Measurements from ENCODE around the gene ANKRD29.

Gene ANKRD29

DNA sequence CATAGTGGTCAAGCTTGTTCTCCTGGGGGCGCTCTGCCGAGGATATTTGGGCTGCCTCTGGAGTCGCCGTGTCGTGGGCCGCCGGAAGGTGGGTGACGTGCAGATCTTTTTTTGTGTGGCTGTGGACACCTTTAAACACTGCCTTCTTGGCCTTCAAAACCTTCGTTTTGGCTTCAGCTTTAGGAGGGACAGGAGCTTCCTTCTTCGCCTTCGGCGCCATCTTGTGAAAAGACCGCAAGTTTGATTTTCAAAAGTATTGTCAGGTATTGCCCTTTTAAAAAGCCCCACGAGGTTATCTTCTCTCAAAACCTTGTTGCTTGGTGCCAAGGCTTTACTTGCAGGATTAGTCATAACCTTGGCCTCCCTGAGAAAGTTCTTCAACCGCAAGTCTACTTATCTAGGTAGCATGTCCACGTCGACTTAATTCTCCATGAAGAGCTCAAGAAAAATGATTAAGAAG, 47.4 kb upstream of the ANKRD29 start:
- no peak for TF ChIP-seq YY1 (IDR thresholded peaks at IDR 0.05; ENCODE audit: low read depth)
- TF ChIP-seq TAF1 (IDR thresholded peaks at IDR 0.05; ENCODE audit: low read depth) = no peak
- no peak for TF ChIP-seq RAD21 (IDR thresholded peaks at IDR 0.05; ENCODE audit: low read depth)
- TF ChIP-seq CEBPB (IDR thresholded peaks at IDR 0.05) = no peak
- TF ChIP-seq, protein P1, sequence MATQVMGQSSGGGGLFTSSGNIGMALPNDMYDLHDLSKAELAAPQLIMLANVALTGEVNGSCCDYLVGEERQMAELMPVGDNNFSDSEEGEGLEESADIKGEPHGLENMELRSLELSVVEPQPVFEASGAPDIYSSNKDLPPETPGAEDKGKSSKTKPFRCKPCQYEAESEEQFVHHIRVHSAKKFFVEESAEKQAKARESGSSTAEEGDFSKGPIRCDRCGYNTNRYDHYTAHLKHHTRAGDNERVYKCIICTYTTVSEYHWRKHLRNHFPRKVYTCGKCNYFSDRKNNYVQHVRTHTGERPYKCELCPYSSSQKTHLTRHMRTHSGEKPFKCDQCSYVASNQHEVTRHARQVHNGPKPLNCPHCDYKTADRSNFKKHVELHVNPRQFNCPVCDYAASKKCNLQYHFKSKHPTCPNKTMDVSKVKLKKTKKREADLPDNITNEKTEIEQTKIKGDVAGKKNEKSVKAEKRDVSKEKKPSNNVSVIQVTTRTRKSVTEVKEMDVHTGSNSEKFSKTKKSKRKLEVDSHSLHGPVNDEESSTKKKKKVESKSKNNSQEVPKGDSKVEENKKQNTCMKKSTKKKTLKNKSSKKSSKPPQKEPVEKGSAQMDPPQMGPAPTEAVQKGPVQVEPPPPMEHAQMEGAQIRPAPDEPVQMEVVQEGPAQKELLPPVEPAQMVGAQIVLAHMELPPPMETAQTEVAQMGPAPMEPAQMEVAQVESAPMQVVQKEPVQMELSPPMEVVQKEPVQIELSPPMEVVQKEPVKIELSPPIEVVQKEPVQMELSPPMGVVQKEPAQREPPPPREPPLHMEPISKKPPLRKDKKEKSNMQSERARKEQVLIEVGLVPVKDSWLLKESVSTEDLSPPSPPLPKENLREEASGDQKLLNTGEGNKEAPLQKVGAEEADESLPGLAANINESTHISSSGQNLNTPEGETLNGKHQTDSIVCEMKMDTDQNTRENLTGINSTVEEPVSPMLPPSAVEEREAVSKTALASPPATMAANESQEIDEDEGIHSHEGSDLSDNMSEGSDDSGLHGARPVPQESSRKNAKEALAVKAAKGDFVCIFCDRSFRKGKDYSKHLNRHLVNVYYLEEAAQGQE (IDR thresholded peaks at IDR 0.05; ENCODE audit: low read depth) = no peak
- TF ChIP-seq NFIC (IDR thresholded peaks at IDR 0.05) = no peak
- TF ChIP-seq TCF12 (IDR thresholded peaks at IDR 0.05; ENCODE audit: low read depth) = no peak
- TF ChIP-seq EP300 (IDR thresholded peaks at IDR 0.05; ENCODE audit: borderline replicate concordance) = no peak
- TF ChIP-seq CREB1 (IDR thresholded peaks at IDR 0.05; ENCODE audit: low read depth) = no peak
- no peak for TF ChIP-seq FOXM1 (IDR thresholded peaks at IDR 0.05; ENCODE audit: borderline replicate concordance, low read depth)

DNA sequence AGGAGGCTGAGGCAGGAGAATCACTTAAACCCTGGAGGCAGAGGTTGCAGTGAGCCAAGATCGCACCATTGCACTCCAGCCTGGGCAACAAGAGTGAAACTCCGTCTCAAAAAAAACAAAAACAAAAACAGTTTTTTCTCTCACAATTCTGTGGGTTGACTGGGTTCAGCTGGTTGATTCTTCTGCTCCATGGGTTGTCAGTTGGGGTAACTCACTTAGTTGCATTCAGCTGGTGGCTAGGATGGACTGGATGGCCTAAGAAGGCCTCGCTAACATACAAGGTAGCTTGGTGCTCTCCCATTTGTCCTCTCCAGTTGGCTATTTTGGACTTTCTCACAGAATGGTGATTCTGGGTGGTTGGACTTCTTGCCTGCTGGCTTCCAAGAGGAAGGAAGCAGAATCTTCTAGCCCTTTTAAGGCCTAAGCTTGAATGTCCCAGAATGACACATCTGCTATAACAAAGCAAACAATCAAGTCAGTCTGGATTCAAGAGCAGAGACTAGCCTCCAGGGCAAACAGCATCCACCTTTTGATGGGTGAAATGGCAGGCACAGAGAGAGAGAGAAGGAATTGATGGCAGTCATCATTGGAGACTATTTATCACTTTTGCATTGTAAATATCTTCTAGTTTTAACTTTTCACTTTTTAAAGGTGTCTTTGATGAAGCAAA, 44.4 kb upstream of the ANKRD29 start:
- TF ChIP-seq, protein P1 (IDR thresholded peaks at IDR 0.05; ENCODE audit: low read depth) = no peak
- TF ChIP-seq CREB1 (IDR thresholded peaks at IDR 0.05; ENCODE audit: low read depth) = no peak
- no peak for TF ChIP-seq TEAD4 (IDR thresholded peaks at IDR 0.05)
- TF ChIP-seq ZBTB7A (IDR thresholded peaks at IDR 0.05; ENCODE audit: low read depth) = no peak

DNA sequence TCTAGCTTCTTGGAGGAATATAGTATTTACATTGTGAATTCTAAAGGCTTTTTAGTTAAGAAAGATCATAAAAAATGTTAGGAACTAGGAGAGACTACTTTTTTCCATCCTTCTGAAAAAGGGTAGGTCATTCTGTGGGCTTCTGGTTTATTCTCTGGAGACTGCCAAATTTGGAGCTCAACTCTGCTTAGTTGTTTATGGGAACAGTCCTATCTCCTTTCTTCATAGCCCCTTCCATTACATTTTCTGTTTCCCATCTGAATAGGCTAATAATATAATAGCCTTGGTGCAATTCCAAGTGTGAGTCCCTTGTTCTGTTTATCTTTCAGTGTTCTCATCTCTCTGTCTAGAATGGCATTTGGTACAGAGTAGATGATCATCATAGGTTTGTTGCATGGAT, 42.1 kb upstream of the ANKRD29 start:
- TF ChIP-seq ZBTB7A (IDR thresholded peaks at IDR 0.05; ENCODE audit: low read depth) (no peak), TEAD4 (IDR thresholded peaks at IDR 0.05) (no peak), CEBPB (IDR thresholded peaks at IDR 0.05) (no peak), NFIC (IDR thresholded peaks at IDR 0.05) (no peak), EP300 (IDR thresholded peaks at IDR 0.05; ENCODE audit: borderline replicate concordance) (no peak), RAD21 (IDR thresholded peaks at IDR 0.05; ENCODE audit: low read depth) (no peak), FOXM1 (IDR thresholded peaks at IDR 0.05; ENCODE audit: borderline replicate concordance, low read depth) (no peak)
- TF ChIP-seq, protein P1 (IDR thresholded peaks at IDR 0.05; ENCODE audit: low read depth) = no peak
- TF ChIP-seq, protein P2, sequence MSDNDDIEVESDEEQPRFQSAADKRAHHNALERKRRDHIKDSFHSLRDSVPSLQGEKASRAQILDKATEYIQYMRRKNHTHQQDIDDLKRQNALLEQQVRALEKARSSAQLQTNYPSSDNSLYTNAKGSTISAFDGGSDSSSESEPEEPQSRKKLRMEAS (IDR thresholded peaks at IDR 0.05) = no peak

DNA sequence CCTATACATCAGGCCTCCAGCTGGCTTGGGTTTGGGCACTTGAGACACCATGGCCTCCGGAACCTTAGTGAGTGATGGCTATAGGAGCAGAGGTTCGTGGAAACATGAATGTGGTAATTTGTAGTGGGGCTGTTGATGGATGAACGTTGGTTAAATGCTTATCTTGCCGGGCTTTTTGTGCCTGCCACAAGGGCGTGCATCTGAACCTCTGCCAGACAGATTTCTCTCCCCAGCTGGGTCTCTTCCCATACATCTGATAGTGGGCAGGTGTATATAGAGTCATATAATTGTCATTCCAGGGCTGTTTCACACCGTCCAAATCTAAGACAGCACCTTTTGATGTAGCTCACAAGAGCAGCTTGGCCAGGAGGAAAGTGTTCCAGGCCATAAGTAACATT, 41.3 kb upstream of the ANKRD29 start:
- TF ChIP-seq, protein P3, sequence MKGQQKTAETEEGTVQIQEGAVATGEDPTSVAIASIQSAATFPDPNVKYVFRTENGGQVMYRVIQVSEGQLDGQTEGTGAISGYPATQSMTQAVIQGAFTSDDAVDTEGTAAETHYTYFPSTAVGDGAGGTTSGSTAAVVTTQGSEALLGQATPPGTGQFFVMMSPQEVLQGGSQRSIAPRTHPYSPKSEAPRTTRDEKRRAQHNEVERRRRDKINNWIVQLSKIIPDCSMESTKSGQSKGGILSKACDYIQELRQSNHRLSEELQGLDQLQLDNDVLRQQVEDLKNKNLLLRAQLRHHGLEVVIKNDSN (IDR thresholded peaks at IDR 0.05) = no peak
- TF ChIP-seq EGR1 (IDR thresholded peaks at IDR 0.05) = no peak
- TF ChIP-seq TEAD4 (IDR thresholded peaks at IDR 0.05) = no peak
- no peak for TF ChIP-seq TCF12 (IDR thresholded peaks at IDR 0.05; ENCODE audit: low read depth)
- no peak for TF ChIP-seq EP300 (IDR thresholded peaks at IDR 0.05; ENCODE audit: borderline replicate concordance)
- no peak for TF ChIP-seq ZBTB7A (IDR thresholded peaks at IDR 0.05; ENCODE audit: low read depth)
- TF ChIP-seq FOXM1 (IDR thresholded peaks at IDR 0.05; ENCODE audit: borderline replicate concordance, low read depth) = no peak

DNA sequence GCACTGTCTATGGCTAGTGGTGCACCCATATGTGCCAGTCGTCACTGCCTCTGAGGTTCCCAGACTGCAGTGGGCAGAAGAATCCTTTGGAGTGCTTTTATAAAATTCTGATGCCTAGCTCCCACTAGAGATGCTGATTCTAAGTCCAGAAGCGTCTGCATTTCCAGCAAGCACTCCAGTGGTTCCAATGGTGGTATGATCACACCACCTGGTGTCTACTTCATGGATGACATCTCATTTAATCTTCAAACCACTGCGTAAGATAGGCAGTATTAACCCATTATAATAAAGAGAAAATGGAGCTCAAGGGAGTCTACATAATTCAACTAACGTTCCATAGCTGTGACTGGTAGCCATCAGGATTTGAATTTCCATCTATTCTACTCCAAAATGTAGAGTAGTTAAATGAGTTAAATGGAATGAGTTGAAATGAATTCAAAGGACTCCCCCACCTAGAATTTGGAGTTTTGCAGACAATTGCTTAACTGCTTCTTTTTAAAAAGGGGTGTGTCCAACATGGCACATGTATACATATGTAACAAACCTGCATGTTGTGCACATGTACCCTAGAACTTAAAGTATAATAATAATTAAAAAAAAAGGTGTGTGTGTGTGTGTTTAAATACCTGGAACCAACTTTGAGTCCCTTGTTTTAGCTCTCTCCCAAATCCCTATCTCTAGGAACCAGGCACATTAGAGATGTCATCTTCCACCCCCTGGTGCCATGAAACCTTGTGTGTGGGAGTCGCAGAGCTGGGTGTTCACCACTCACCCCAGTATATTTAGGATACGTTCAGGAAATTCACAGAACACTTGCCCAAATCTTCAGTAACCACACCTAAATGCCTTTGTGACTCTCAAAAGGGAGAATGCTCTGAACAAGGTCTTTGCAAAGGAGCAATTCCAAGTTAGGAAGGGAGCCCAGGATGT, 40.6 kb upstream of the ANKRD29 start:
- TF ChIP-seq NFIC (IDR thresholded peaks at IDR 0.05) (no peak), RAD21 (IDR thresholded peaks at IDR 0.05; ENCODE audit: low read depth) (peak; percentile 88)
